Mammary epithelial cell (primary cell): ENCODE measurements around the gene MICALL2.

Experiments used
- CTCF ChIP-seq, 2 donors: IDR thresholded peaks in 1 of 2; conservative IDR thresholded peaks in 1 of 2; 2 replicates each; pipeline ENCODE4 v1.5.1; 2011 to 2012; ENCODE audit warnings: inconsistent platforms in 2 of 2, low read length in 2 of 2, mild to moderate bottlenecking in 2 of 2, control low read depth in 1 of 2, low read depth in 1 of 2; ENCODE audit not compliant: insufficient read depth in 1 of 2; ENCODE audit errors: extremely low read depth in 1 of 2
- EZH2 ChIP-seq: IDR thresholded peaks from 2 replicates; pipeline ENCODE4 v1.6.1; 2012; ENCODE audit warnings: low read length, inconsistent platforms, borderline replicate concordance

DNA sequence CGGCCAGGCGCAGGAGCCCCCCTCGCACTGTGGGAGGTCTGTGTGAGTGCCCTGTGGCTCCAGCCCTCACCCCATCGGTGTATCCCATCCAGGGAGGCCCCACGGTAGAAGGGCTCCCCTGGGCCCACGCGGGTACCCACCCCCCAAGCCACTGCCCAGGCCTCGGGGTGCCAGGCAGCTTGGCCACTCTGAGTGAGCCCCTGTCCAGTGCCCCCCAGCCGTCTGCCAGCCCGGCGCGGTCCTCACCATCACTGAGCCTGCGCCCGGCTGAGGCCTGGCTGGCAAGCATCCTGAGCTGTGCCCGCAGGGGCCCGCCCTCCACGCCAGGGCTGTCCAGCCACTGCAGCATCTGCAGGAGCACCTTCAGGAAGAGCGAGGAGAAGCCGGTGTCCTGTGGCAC, 19.2 kb upstream of the MICALL2 start:
- TF ChIP-seq CTCF (conservative IDR thresholded peaks at IDR 0.05 in 1 of 2, IDR thresholded peaks at IDR 0.05 in 1 of 2; ENCODE audit: extremely low read depth in 1 of 2, insufficient read depth in 1 of 2, low read depth in 1 of 2, low read length in 2 of 2) (no peak), EZH2 (no peak)
